NCI-H2029 (cell line): ENCODE results near the gene AGPAT3.
"Not testable (repeated sequence)": the region's sequence is repeated elsewhere in the genome, so short reads cannot be mapped to it uniquely, and the experiment has no call there.

Experiments
- DNase-seq: peaks from one replicate; lab custom pipeline; 2025; lab: John Stamatoyannopoulos, UW

Gene AGPAT3

GRCh38 chr21:43884012-43884860 lies 19.2 kb downstream of the AGPAT3 start:
- peak; percentile 53 for DNase-seq

- no peak for DNase-seq
These were observed 19.9 kb downstream of the AGPAT3 start for GRCh38 chr21:43884861-43885417.

GRCh38 chr21:43885721-43886120 lies 20.7 kb downstream of the AGPAT3 start:
- no peak for DNase-seq

- no peak for DNase-seq
These were observed 21.5 kb downstream of the AGPAT3 start for GRCh38 chr21:43886565-43886964.

GRCh38 chr21:43889069-43889468 lies 24.0 kb downstream of the AGPAT3 start:
- DNase-seq: no peak

- DNase-seq: no peak
These were observed 25.0 kb downstream of the AGPAT3 start for GRCh38 chr21:43890042-43890441.

GRCh38 chr21:43892334-43892733 lies 27.3 kb downstream of the AGPAT3 start:
- no peak for DNase-seq

- DNase-seq: no peak
These were observed 28.0 kb downstream of the AGPAT3 start for GRCh38 chr21:43892984-43893535.

GRCh38 chr21:43893536-43894205 lies 28.6 kb downstream of the AGPAT3 start:
- no peak for DNase-seq

GRCh38 chr21:43894206-43894577 lies 29.2 kb downstream of the AGPAT3 start:
- no peak for DNase-seq

GRCh38 chr21:43895196-43895595 lies 30.2 kb downstream of the AGPAT3 start:
- DNase-seq: no peak

- DNase-seq: not testable (repeated sequence)
These were observed 31.8 kb downstream of the AGPAT3 start for GRCh38 chr21:43896696-43897299.

GRCh38 chr21:43899307-43900077 lies 34.5 kb downstream of the AGPAT3 start:
- DNase-seq: no peak

GRCh38 chr21:43900078-43900385 lies 35.0 kb downstream of the AGPAT3 start:
- no peak for DNase-seq

- no peak for DNase-seq
These were observed 35.7 kb downstream of the AGPAT3 start for GRCh38 chr21:43900690-43901089.

GRCh38 chr21:43902441-43902840 lies 37.4 kb downstream of the AGPAT3 start:
- no peak for DNase-seq

GRCh38 chr21:43903451-43904091 lies 38.5 kb downstream of the AGPAT3 start:
- DNase-seq: no peak

GRCh38 chr21:43904331-43904781 lies 39.3 kb downstream of the AGPAT3 start:
- DNase-seq: no peak

- DNase-seq: no peak
These were observed 40.9 kb downstream of the AGPAT3 start for GRCh38 chr21:43905726-43906455.

GRCh38 chr21:43906585-43907370 lies 41.8 kb downstream of the AGPAT3 start:
- DNase-seq: no peak
